ENCODE data around the gene MTUS2.
"Not testable (repeated sequence)": the region's sequence is repeated elsewhere in the genome, so short reads cannot be mapped to it uniquely, and the experiment has no call there.

Gene MTUS2

DNA sequence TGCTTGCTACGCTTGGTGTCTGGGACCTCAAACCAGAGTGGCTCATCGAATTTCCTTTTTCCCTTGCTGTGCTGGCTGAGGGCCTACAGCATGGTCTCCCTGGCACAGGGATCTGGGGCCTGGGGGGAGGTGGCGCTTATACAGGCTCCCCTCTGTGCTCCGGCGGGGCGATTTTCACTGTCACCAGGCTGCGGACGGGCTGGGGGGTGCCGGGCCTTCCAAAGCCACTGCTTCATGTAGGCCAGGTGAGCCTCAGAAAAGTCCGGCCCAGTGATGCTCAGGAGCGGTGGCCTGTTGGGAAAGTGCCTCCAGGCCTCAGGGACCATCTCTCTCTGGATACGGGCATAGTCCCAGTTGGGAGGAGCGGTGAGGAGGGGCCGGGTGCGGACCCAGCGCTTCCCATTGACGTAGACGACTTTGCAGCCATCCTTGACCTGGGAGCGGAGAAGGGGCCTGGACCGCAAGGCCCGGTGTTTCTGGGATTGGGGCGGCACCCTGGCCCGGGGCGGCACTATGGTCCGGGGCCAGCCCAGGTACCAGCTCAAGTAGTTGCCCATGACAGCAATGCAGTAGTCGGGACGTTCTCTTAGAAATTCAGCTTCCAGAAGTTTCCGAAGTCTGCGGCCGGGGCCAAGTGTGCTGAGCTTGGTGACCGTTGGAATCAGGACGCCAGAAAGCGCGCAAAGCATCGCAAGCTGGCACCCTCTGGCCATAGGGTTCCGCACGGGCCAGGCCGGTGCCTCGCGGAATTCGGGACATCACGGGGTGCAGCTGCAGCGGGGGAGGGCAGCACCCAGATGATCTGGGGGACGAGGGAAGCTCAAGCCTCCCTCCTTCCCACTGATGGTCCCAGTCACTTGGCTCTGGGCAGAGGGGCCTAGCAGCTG, 519.5 kb downstream of the MTUS2 start:
- no peak overlapping the region for H3K9ac ChIP-seq (ENCODE audit: low read length)
- H3F3A ChIP-seq (ENCODE audit: insufficient read depth, low read length): no peaks in the 10 kb centered on the region
- no peak overlapping the region for H3K4me3 ChIP-seq (ENCODE audit: low read length)
- no peak overlapping the region for H3K27ac ChIP-seq (ENCODE audit: low read length)
- no peak overlapping the region for H3K4me2 ChIP-seq (ENCODE audit: low read depth, low read length)
- no peaks in the 10 kb centered on the region for H3K9me2 ChIP-seq (replicated peaks; ENCODE audit: insufficient read depth, low read length)
- no peak overlapping the region for H2AFZ ChIP-seq (ENCODE audit: low read length)
- H4K20me1 ChIP-seq (ENCODE audit: insufficient read depth, low read length): no peaks in the 10 kb centered on the region
- H3K79me2 ChIP-seq (ENCODE audit: low read length): no peaks in the 10 kb centered on the region
- TF ChIP-seq EZH2 (optimal IDR thresholded peaks at IDR 0.05; ENCODE audit: low read depth, low read length): no peak
- no peaks in the 10 kb centered on the region for H3K36me3 ChIP-seq (replicated peaks; ENCODE audit: insufficient read depth, low read length)
- H3K4me1 ChIP-seq (ENCODE audit: low read length): no peaks in the 10 kb centered on the region
- H3K27me3 ChIP-seq (replicated peaks; ENCODE audit: insufficient read depth, low read length): no peaks in the 10 kb centered on the region
- H3K9me3 ChIP-seq (replicated peaks; ENCODE audit: insufficient read depth, low read length): no peaks in the 10 kb centered on the region
- DNase-seq: no peak

DNA sequence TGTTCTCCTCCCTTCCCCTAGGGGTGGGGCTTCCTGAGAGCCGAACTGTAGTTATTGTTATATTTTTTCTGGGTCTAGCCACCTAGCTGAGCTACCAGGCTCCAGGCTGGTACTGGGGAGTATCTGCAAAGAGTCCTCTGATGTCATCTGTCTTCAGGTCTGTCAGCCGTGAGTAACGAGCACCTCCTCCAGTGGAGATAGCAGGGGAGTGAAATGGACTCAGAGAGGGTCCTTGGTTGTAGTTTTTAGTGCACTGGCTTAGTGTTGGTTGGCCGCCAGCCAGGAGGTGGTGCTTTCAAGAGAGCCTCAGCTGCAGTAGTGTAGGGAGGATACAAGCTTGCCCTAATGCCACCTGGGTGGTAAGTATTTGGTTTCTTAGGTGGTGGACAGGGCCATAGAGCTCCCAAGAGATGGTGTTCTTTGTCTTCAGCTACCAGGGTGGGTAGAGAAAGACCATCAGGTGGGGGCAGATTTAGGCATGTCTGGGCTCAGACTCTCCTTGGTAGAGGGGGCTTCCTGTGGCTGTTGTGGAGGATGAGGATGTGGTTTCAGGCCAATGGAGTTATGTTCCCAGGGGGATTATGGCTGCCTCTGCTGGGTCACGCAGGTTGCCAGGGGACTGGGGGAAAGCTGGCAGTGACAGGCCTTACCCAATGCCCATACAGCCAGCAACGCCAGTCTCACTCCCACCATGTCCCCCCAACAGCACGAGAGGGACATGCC, 525.9 kb downstream of the MTUS2 start:
- H3K4me1 ChIP-seq (ENCODE audit: low read length); H3K9me2 ChIP-seq (replicated peaks; ENCODE audit: insufficient read depth, low read length); H3F3A ChIP-seq (ENCODE audit: insufficient read depth, low read length); H3K27ac ChIP-seq (ENCODE audit: low read length); H3K36me3 ChIP-seq (replicated peaks; ENCODE audit: insufficient read depth, low read length); H3K9ac ChIP-seq (ENCODE audit: low read length); H3K79me2 ChIP-seq (ENCODE audit: low read length); H4K20me1 ChIP-seq (ENCODE audit: insufficient read depth, low read length); H3K27me3 ChIP-seq (replicated peaks; ENCODE audit: insufficient read depth, low read length); H3K4me3 ChIP-seq (ENCODE audit: low read length); H3K4me2 ChIP-seq (ENCODE audit: low read depth, low read length); H2AFZ ChIP-seq (ENCODE audit: low read length); H3K9me3 ChIP-seq (replicated peaks; ENCODE audit: insufficient read depth, low read length); DNase-seq: not testable (repeated sequence)

DNA sequence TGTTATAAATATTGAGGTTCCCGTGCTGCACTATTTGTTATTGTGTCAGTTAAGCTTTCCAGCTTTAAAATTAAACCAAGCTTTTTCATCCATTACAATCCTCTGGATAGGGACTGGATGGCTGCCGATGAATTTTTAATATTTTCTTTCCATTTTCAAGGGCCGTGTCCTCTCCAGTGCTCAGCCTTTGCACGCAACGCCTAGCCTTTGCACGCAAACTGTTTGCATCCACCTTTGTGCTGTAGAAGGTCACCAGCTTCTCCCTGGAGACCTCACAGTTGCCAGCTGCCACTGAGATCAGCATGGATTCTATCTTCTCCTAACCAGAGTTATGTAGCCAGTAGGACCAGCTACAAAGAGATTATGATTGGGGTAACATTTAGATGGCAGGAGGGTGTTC, 534.9 kb downstream of the MTUS2 start:
- no peak for DNase-seq
- H3K9me3 ChIP-seq (replicated peaks; ENCODE audit: insufficient read depth, low read length): no peaks in the 10 kb centered on the region

DNA sequence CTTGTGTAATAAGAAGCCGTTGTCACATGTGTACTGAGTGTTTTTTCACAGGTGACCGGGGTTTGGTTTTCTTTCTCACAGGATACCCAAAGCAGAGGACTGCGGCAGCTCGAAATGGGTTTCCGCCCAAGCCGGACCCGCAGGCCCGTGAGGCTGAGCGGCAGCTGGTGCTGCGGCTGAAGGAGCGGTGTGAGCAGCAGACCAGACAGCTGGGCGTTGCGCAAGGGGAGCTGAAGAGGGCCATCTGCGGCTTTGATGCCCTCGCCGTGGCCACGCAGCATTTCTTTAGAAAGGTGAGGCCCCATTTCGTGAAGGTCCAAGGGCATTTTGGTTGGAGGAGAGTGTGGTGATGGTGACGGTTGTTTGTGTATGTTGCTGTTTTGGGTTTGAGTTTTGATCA, 539.0 kb downstream of the MTUS2 start:
- H3K36me3 ChIP-seq (replicated peaks; ENCODE audit: insufficient read depth, low read length): no peaks in the 10 kb centered on the region
- no peak overlapping the region for H3K4me3 ChIP-seq (ENCODE audit: low read length)
- no peak for DNase-seq
- no peaks in the 10 kb centered on the region for H3K79me2 ChIP-seq (ENCODE audit: low read length)
- no peak overlapping the region for H2AFZ ChIP-seq (ENCODE audit: low read length)
- no peaks in the 10 kb centered on the region for H4K20me1 ChIP-seq (ENCODE audit: insufficient read depth, low read length)
- no peak overlapping the region for H3K4me2 ChIP-seq (ENCODE audit: low read depth, low read length)
- H3K4me1 ChIP-seq (ENCODE audit: low read length): no peaks in the 10 kb centered on the region
- no peaks in the 10 kb centered on the region for H3K9me2 ChIP-seq (replicated peaks; ENCODE audit: insufficient read depth, low read length)
- H3K9me3 ChIP-seq (replicated peaks; ENCODE audit: insufficient read depth, low read length): no peaks in the 10 kb centered on the region
- H3K27me3 ChIP-seq (replicated peaks; ENCODE audit: insufficient read depth, low read length): no peaks in the 10 kb centered on the region
- no peak overlapping the region for H3K9ac ChIP-seq (ENCODE audit: low read length)
- H3F3A ChIP-seq (ENCODE audit: insufficient read depth, low read length): no peaks in the 10 kb centered on the region
- no peak for TF ChIP-seq EZH2 (optimal IDR thresholded peaks at IDR 0.05; ENCODE audit: low read depth, low read length)
- TF ChIP-seq EZH2phosphoT487 (IDR thresholded peaks at IDR 0.05; ENCODE audit: low read length): no peak
- TF ChIP-seq, protein P1, sequence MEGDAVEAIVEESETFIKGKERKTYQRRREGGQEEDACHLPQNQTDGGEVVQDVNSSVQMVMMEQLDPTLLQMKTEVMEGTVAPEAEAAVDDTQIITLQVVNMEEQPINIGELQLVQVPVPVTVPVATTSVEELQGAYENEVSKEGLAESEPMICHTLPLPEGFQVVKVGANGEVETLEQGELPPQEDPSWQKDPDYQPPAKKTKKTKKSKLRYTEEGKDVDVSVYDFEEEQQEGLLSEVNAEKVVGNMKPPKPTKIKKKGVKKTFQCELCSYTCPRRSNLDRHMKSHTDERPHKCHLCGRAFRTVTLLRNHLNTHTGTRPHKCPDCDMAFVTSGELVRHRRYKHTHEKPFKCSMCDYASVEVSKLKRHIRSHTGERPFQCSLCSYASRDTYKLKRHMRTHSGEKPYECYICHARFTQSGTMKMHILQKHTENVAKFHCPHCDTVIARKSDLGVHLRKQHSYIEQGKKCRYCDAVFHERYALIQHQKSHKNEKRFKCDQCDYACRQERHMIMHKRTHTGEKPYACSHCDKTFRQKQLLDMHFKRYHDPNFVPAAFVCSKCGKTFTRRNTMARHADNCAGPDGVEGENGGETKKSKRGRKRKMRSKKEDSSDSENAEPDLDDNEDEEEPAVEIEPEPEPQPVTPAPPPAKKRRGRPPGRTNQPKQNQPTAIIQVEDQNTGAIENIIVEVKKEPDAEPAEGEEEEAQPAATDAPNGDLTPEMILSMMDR (IDR thresholded peaks at IDR 0.05; ENCODE audit: low read length): no peak
- no peak overlapping the region for H3K27ac ChIP-seq (ENCODE audit: low read length)

More for the DNA sequence above, 534.9 kb downstream of the MTUS2 start:
- Histone ChIP-seq H3K36me3 (replicated peaks; ENCODE audit: insufficient read depth, low read length) (no peaks in the 10 kb centered on the region), H3K4me3 (ENCODE audit: low read length) (no peak overlapping the region), H3K27ac (ENCODE audit: low read length) (no peak overlapping the region), H3K79me2 (ENCODE audit: low read length) (no peaks in the 10 kb centered on the region), H4K20me1 (ENCODE audit: insufficient read depth, low read length) (no peaks in the 10 kb centered on the region), H3F3A (ENCODE audit: insufficient read depth, low read length) (no peaks in the 10 kb centered on the region), H3K4me2 (ENCODE audit: low read depth, low read length) (no peak overlapping the region), H3K4me1 (ENCODE audit: low read length) (no peaks in the 10 kb centered on the region), H3K9ac (ENCODE audit: low read length) (no peak overlapping the region), H3K9me2 (replicated peaks; ENCODE audit: insufficient read depth, low read length) (no peaks in the 10 kb centered on the region), H3K27me3 (replicated peaks; ENCODE audit: insufficient read depth, low read length) (no peaks in the 10 kb centered on the region), H2AFZ (ENCODE audit: low read length) (no peak overlapping the region)
- no peak for TF ChIP-seq EZH2 (optimal IDR thresholded peaks at IDR 0.05; ENCODE audit: low read depth, low read length)
- TF ChIP-seq, protein P1 (IDR thresholded peaks at IDR 0.05; ENCODE audit: low read length): no peak
- no peak for TF ChIP-seq EZH2phosphoT487 (IDR thresholded peaks at IDR 0.05; ENCODE audit: low read length)

All from MM.1S (cell line).